ENCODE results near the gene MTHFD2.

DNA sequence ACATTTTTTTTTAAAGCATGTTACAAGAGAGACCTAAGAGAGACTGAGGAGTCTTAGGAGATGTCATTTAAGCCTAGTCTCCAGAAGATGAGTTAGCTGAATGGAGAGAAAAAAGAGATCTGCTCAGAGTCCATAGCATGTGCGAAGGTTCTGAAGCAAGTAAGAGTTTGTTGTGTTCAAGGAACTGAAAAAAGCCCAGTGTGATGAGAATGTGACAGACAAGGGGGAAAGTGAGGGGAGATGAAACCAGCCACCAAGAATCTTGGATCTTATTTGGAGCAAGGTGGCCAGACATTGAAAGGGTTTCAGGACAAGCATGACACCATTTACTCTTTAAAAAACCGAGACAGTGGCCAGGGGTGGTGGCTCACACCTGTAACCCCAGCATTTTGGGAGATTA is 14.5 kb upstream of the MTHFD2 start:
- TF ChIP-seq, protein P1, sequence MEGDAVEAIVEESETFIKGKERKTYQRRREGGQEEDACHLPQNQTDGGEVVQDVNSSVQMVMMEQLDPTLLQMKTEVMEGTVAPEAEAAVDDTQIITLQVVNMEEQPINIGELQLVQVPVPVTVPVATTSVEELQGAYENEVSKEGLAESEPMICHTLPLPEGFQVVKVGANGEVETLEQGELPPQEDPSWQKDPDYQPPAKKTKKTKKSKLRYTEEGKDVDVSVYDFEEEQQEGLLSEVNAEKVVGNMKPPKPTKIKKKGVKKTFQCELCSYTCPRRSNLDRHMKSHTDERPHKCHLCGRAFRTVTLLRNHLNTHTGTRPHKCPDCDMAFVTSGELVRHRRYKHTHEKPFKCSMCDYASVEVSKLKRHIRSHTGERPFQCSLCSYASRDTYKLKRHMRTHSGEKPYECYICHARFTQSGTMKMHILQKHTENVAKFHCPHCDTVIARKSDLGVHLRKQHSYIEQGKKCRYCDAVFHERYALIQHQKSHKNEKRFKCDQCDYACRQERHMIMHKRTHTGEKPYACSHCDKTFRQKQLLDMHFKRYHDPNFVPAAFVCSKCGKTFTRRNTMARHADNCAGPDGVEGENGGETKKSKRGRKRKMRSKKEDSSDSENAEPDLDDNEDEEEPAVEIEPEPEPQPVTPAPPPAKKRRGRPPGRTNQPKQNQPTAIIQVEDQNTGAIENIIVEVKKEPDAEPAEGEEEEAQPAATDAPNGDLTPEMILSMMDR (conservative IDR thresholded peaks at IDR 0.05 in 1 of 2, IDR thresholded peaks at IDR 0.05 in 1 of 2; ENCODE audit: extremely low read depth in 1 of 2, insufficient read depth in 1 of 2, low read depth in 1 of 2, low read length in 2 of 2), result no peak
- TF ChIP-seq EZH2 (IDR thresholded peaks at IDR 0.05; ENCODE audit: borderline replicate concordance, low read length), result no peak

Data from mammary epithelial cell (primary cell).